Measurements from ENCODE around the gene MARCHF4.
"Not testable (repeated sequence)": the region's sequence is repeated elsewhere in the genome, so short reads cannot be mapped to it uniquely, and the experiment has no call there.

MARCHF4 gene

DNA sequence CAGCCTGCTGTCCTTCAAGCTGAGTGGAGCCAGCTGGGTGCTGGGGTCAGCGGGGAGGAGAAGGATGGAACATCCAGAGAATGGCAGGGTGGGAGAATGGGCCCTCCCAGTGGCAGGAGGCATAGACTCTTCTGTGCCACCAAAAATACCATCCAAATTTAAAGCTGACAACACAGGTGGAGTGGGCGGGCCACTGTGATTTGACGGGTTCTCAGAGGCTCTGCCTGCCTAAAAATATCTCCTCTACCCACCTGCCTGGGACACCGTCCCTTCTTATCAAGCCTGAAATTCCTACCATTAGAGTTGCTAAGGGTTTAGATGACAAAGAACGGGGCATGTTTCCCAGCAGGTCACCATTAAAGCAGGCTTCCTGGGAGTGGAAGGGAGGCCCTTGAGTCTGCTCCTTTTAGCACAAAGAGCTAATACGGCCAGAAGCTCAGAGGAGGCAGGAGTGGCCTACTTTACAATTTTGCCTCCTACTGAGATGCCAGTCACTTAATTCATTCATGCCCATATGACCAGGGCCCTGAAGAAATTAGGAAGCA is 19.8 kb upstream of the MARCHF4 start:
- DNase-seq (ENCODE audit: low read depth in 1 of 2, low spot score in 1 of 2) = no peak

DNA sequence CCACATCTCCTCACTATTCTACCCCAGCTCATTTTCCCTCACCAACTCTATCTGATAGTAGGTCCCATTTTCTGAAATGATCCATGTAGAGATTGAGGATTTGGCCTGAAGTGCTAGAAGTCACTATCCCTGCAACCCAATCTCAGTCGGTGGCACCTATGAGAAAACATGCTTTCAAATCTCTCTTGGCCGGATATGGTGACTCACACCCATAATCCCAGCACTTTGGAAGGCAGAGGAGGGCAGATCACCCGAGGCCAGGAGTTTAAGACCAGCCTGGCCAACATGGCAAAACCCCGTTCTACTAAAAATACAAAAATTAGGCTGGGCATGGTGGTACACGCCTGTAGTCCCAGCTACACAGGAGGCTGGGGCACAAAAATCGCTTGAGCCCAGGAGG is 19.1 kb upstream of the MARCHF4 start:
- no peak for DNase-seq (ENCODE audit: low read depth in 1 of 2, low spot score in 1 of 2)

DNA sequence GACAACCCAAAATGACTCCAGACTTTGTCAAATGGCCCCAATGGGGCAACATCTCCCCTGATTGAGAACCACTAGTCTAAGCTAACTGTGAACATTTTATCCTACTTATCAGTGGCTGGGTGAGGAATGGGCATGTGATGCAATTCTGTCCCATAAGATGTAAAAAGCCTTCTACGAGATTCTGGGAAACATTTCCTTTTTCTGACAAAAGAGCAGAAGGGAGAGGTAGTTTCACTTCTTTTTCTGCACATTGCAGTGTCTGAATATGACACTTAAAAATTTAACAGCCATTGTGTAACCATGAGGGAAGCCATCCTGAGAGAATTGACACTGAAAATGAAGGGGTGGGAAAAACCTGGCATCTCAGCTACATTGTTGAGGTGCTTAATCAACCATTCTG is 17.3 kb upstream of the MARCHF4 start:
- DNase-seq (ENCODE audit: low read depth in 1 of 2, low spot score in 1 of 2) = no peak

DNA sequence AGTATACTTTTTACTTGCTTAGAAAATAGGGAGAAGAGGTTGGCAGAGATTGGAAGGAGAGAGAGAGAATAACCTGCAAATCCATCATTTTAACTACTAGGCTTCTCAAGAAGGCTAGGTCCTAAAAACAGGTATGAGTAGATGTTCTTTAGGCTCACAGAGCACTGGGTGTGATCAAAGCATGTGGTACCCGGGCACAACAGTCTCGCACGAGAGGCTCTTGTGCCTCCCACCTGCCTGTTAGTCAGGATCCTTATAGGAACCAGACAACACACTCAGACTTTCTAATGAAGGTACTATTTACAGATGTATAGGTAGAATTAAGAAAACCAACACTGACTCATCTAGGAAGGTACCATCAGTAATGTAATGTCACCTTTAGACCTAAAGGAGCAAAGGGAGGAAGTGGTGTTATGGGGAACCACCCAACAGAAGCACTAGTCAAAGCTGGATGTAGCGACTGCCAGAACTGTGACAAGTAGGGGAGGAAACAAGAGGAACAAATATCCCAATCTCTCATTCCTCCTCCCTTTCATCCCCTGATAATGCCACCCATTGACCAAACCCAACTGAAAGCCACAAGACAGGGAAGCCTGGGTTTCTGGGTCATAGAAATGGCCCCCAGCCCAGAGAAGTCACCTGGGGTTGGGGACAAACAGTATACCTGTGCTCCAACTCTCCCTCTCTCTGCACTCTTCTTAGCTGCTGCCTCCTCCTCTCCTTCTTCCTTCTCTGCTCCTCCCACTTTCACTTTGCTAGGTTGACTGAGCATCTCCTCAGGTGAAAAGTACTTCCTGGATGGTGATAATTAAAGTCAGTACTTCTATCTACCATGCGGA is 16.0 kb upstream of the MARCHF4 start:
- no peak for DNase-seq (ENCODE audit: low read depth in 1 of 2, low spot score in 1 of 2)

DNA sequence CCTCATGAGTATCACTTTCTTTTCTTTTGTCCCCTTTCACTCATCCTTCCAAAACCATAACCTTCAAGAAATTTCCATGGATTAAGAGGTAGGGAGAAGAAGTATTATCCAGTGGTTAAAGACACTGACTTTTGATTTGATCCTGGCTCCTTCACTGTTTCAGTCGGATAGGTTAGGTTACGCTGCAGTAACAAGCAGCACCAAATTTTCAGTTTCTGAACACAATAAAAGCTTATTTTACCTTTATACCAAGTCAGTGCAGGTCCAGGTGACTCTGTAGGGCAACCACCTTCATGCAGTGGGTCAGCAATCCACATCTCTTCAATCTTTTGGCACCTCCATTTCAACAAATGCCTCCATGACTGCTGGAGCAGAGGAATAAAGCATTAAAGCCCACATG is 15.0 kb upstream of the MARCHF4 start:
- no peak for DNase-seq (ENCODE audit: low read depth in 1 of 2, low spot score in 1 of 2)

DNA sequence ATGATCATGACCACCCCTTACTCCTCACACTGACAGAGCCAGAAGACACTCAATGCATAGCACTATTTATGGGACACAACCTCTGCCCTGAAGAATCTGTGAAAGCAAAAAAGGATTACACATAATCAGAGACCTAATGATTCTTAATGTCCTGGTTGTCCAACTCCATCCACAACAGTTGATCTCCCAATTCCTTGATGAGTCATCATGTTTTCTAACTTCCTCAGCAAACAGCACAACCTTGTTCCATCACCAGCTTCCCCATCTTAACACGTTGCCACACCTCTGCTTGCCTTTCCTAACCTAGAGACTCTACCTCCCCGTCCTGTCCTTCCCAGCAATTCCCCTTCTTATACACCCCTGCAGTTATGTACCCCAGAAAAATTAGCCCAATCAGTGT is 13.2 kb upstream of the MARCHF4 start:
- DNase-seq (ENCODE audit: low read depth in 1 of 2, low spot score in 1 of 2) = no peak

DNA sequence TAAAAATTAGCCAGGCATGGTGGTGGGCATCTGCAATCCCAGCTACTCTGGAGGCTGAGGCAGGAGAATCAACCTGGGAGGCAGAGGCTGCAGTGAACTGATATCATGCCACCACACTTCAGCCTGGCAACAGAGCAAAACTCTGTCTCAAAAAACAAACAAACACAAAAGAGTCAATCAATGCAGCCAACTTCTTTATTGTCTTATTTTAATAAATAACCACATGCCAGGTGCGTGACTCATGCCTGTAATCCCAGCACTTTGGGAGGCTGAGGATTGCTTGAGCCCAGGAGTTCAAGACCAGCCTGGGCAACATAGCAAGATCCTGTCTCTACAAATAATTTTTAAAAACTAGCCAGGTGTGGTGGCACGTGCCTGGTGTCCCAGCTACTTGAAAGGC is 12.1 kb upstream of the MARCHF4 start:
- DNase-seq (ENCODE audit: low read depth in 1 of 2, low spot score in 1 of 2) = not testable (repeated sequence)

DNA sequence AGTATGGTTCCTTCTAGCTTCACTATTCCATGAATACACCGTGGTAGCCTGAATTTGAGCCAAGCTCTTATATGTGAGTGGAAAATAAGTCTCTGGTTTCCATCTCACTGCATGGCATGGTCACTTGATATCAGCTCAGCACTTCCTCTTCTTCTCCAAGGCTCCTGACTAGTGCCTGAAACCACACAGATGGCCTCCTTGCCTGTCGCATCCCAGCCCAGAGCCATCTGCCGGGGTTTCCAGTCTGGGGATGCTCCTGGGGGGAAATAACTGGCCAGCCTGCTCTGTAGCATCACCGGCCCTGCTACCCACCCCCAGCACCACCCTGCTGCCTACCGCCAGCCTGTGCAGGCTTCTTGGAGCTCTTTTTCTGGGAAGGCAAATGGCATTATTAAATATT is 7.7 kb upstream of the MARCHF4 start:
- DNase-seq (ENCODE audit: low read depth in 1 of 2, low spot score in 1 of 2) = no peak

DNA sequence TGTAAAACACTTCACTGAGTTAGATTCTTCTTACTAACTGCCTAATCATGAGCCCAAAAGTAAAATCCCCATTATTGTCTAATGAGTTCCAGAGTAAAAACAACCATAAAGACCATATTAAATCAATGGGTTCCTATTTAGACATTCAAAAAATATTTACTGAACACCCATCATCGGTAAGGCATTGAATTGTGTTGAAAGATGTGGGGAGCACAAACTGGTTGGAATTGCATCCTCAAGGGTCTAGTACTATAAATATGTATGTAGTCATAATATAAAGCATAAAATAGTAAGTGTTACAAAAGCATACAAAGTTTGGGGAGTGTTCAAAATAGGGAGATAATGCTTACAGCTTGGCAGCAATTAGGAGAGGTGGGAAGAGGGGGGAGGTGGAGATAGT is 3.0 kb upstream of the MARCHF4 start:
- no peak for DNase-seq (ENCODE audit: low read depth in 1 of 2, low spot score in 1 of 2)

DNA sequence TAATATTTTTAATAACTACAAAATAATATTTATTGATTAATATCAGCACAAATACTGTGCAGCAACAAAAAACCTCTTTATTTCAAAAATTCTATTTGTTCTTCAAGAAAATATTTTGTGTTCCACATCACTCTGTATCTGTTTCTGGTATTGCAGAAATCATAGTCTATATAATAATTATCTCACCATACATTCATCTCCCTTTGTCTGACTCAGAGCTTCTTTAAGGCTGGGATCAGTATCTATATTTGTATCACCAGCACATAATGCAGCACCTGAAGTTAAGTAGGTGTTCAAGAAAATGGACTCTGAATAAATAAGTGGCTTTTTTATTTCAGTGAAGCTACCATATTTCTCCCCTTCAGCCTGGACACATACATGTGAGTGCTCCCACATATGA is 1.6 kb upstream of the MARCHF4 start:
- DNase-seq (ENCODE audit: low read depth in 1 of 2, low spot score in 1 of 2) = no peak

DNA sequence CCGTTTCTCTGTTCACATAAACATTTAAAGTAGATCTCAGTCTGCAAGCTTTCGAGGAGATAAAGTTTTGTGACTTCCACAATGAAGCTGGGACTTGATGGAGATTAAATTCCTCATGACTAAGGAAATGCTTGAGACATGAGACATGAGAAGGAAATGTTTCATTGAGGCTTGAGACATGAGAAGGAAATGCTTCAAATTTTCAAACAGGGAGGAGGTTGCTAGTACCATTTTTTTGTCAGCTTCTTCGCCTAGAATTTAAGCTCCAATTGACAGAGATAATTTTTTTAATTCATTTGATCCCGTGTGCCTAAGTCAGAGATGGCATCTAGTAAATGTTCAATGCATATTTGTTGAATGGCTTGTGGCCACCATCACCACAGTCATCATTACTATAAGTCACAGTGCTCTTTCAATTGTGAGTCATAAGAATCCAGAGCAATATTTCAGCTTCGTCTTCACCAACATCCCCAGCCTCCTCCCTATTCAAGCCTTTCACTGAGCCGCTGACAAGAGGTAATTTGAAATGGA is 543 bp upstream of the MARCHF4 start:
- DNase-seq (ENCODE audit: low read depth in 1 of 2, low spot score in 1 of 2) = no peak

DNA sequence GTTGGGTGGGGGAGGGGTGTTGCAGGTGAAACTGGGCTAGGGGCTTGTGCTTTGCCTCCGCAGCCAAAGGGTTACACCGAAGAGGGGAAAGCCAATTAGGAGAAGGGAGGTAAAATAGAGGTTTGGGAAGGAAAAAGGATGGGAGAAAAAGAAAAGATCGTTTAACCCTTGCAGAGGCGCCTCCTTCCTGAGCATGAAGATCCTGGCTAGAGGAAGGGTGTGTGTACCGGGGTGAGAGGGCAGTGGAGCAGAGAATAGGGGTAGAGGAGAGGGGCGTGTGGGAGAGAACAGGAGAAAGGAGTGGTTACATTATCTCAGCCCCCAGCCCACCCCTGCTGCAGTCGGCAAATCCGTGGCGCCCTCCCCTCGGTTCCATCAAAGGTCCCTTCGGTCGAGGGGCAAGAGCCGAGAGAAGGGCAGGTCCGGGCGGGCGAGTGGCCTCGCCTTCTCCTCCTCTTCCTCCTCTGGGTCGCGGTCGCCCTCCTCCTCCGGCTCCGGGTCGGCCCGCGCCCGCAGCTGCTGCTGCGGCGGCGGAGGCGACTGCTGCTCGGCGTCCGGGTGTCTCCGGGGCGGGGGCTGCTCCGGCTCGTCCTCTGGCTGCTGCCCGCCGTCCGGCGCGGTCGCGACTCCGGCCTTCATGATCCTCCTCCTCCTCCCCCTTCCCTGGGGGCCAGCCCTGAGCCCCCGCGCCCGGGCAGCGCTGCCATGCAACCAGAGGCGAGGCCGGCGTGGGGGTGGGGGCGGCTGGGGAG is 1.1 kb downstream of the MARCHF4 start:
- DNase-seq (ENCODE audit: low read depth in 1 of 2, low spot score in 1 of 2) = no peak

DNA sequence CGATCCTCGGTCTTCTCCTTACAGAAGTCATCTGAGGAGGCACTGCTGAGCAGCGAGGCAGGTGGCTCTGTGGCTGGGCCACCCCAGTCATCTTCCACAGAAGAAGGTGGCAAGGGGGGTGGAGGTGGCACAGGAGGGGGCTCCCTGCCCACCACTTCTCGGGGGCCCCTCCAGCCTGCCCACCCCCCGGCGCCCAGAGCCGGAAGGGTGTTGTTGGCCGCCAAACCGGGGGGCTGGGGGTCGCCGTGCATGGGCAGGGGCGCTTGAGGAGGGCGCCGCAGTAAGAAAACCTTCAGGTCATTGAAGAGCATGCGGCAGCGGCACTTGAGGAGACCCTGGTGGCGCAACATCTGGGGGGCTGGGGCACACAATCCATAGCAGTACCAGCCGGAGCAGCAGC is 2.5 kb downstream of the MARCHF4 start:
- DNase-seq (ENCODE audit: low read depth in 1 of 2, low spot score in 1 of 2) = no peak

DNA sequence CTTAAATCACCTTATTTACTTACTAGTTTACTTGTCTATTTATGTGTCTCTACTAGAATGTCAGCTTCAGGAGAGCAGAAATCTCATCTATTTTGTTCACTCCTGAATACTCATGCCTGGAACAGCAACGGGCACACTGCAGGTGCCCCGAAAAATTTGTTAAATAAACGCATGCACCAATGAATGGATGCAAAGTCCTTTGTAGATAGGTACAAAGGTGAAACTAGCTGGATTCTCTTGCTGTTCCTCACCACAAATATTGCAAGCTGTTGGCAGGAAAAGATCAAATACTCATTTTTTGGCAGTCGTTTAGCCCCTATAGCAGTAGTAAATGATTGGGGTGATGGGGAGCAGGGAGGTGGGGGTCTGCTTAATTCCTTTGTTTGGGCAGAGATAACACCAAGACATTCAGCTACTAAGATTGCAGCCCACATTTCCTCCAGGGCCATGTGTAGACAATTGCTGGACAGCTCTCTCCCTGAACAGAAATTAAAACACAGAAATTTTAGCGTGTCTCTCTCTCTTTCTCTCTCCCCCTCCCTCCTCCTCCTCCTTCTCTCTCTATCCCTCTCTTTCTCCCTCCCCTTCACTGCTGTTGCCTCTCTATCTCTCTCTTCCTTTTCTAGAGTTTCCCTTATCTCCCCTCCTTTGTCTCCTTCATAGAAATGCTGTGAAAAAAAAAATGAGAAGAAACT is 5.4 kb downstream of the MARCHF4 start:
- DNase-seq (ENCODE audit: low read depth in 1 of 2, low spot score in 1 of 2) = no peak

DNA sequence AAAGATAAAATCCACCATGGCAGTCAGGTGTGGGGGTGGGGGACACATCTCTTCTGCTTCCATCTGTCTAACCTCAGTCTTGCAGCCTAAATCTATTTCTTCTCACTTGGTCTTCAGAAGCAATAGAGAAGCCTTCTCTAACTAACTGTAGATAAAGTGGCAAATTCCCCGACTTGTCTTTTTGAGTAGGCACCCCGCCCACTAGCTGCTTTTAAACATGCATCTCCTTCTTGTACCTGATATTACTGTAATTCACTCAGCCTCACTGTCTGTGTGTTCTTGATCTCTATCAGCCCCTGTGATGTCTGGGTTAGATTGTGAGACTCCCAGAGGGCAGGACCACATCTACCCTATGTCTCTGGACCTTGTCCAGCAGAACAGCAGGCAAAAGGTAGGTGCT is 6.8 kb downstream of the MARCHF4 start:
- DNase-seq (ENCODE audit: low read depth in 1 of 2, low spot score in 1 of 2) = no peak

DNA sequence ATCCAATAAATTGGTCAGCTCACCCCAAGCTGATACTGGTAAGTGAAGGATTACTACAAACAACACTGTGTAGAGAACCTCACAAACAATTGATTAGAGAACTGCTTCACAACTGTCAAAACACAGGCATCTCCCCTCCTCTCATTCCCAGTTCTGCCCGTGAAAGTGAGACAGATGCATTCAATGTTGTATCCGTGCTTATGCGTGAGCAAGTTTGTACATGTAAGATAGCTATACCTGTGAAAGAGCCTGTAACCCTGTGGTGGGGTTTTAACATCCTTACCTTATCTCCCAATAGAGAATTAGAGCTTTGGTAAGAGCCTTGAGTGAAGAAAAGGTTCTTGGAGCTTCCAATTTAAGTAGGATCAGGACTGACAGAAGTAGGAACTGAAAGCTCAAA is 9.1 kb downstream of the MARCHF4 start:
- no peak for DNase-seq (ENCODE audit: low read depth in 1 of 2, low spot score in 1 of 2)

DNA sequence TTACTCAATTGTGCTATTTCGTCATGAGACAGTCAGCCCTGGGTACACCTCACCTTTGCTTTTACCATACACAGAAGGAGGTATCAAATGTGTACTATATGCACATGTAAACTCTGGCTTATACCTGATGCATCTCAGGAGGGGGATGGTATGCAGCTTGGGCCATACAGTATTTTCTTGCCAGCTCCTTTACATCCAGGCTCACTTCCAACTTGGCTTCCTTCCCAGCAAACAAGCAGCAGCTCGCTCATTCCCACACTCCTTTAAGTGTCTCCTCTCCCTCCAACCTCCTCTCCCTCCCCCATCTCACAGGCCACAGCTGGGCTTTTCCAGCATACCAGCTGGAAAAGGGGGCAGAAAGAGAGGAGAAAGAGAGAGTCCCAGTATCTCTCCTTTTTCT is 9.6 kb downstream of the MARCHF4 start:
- no peak for DNase-seq (ENCODE audit: low read depth in 1 of 2, low spot score in 1 of 2)

DNA sequence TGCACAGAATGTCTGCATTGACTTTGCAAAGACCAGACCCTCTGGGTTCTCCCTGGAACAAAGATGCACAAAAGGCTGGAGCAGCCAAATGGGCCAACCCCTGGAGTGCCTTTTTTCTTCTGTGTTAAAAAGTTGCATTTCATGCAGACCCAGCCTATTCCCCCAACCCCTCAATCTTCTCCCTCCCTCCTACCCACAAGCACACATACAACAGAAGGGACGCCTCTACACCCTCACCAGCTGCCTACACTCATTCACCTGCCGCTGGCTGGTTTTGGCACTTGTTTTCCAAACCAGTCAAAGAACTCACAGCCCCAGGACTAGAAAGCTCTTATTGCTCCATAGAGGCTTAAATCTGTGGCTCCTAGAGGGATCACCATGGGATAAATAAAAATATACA is 16.6 kb downstream of the MARCHF4 start:
- DNase-seq (ENCODE audit: low read depth in 1 of 2, low spot score in 1 of 2) = no peak

DNA sequence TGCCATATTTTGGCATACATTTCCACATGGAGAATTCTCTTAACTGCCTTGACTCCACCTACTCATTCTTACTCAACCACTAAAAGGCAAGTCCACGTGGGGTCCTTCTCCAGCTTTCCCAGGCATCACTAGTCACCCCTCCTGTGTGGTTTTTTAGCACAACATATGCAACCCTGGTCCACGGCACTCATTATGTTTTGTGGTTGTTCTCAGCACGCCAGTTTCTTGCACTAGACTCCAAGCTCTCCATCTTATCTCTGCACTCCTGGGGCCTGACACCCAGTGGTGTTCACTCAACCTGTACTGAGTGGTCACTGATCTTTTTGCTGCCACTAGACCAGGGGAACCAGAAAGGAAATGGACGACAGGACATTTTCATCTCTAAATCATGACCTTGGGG is 18.0 kb downstream of the MARCHF4 start:
- DNase-seq (ENCODE audit: low read depth in 1 of 2, low spot score in 1 of 2) = no peak

DNA sequence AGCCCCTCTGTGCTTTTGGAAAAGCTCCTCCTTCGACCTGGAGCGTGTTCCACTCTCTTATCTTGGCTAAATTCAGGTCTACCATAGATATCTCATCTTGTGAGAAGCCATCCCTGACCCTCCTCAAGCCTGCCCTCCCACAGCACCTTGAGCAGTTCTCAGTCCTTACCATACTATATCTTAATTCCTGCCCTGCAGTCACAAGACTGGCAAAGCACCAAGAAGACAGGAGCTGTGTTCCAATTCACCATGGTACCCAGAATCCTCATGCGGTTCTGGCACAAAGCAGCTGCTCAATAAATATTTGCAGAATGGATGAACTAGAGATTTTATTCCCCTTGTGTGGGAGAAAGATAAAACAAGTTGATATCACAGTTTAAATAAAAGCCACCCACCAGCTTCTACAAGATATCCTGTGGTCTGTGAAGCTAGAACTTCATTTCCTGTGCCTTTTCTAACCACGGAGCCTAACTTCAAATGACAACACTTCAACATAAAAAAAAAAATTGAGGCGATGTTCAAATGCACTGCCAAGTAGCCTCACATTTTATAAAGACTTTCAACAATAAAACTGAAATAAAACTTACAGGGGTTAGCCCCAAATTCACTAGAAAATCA is 19.5 kb downstream of the MARCHF4 start:
- no peak for DNase-seq (ENCODE audit: low read depth in 1 of 2, low spot score in 1 of 2)

Data from activated T-helper 1 cell treated with anti-CD3 and anti-CD28 coated beads, Interleukin-2, amount 50 U/mL, for 16 hours (primary cell).